HG02840 (cell line): ENCODE data around the gene COL4A2.

Source experiments
- ATAC-seq: cut with Tn5 transposase; IDR thresholded peaks from one replicate; pipeline ENCODE4 v1.9.1; 2021; ENCODE audit warnings: mild to moderate bottlenecking, moderate library complexity, moderate number of reproducible peaks; ENCODE audit not compliant: unreplicated experiment, low FRiP score

Gene COL4A2

GRCh38 chr13:110430391-110431336, 123.6 kb downstream of the COL4A2 start:
- no peak for ATAC-seq

DNA sequence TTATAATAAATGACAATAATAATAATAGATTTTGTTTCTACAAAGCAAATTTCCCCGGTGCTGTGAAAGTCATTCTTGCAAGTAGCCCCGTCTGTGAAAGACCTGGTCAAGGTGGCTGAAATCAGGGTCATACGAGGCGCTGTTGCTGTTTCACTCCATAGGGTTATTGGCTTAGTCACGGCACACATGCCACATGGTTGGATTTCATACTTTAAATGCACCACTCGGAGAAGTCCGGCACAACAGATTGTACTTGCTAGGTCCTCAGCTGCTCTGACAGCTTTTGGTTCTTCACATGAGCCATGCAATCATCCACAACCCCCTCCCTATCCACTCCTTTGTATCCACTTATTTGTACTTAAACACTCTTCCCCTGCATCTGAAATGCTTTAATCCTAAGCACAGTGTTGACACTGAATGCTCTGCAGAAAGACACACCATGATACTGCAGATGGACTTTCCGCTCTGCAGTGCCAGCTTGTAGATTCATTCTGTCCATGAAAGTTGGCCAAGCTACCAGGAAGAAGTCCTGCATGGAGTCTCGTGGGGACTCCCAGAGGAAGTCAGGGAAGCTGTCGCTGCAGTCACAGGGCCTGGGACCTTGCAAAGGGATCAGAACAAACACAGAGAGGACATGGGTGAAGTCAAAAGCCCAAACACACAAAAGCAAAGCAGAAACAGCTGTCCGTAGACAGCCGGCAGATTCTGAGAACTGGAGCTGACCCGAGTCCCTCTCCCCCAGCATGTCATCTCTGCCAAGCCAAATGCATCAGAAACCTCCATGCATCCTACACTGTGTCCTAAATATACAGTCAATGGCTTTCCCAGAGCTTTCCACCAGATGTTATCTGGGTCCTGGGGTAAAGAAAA, 124.6 kb downstream of the COL4A2 start:
- no peak for ATAC-seq

DNA sequence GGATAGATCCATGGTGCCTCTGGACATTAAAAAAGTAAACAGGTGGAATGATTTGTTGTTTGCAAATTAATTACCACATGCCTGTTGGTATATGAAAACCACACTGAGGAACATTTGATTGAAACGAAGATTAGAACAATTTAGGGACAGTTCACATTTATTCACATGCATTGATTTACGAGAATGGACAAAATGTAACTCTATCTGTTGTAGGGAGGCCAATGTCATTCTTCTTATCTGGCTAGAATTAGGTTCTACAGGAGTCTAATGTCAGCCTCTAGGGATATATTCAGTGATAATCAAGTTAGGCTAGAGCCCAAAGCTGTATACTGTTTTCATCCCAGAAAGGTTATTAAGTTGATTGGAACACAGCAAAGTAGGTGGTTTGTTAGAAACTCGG, 125.4 kb downstream of the COL4A2 start:
- ATAC-seq = no peak

GRCh38 chr13:110433014-110433413, 125.9 kb downstream of the COL4A2 start:
- ATAC-seq = no peak

- ATAC-seq = no peak
Measured at GRCh38 chr13:110434629-110435028, 127.5 kb downstream of the COL4A2 start.

DNA sequence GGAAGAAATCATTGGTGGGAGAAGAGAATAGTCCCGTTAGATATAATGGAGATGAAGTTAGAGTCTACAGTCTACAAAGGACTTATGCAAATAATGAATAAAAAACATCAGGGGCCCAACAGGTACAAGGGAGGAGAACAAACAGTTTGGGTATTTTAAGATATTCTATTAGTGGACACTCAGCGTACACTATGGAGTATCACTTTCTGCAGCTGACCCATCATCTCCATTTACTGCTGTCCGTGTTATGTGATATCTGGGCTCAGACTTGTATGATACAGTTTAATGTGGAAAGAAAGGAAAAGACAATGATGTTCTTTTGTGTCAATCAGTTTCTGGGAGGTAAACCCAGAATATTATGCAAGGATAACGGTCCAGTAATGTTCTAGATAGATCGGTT, 128.2 kb downstream of the COL4A2 start:
- ATAC-seq = no peak

GRCh38 chr13:110436276-110436675, 129.2 kb downstream of the COL4A2 start:
- no peak for ATAC-seq

- ATAC-seq = no peak
Measured at GRCh38 chr13:110436786-110437370, 129.8 kb downstream of the COL4A2 start.

DNA sequence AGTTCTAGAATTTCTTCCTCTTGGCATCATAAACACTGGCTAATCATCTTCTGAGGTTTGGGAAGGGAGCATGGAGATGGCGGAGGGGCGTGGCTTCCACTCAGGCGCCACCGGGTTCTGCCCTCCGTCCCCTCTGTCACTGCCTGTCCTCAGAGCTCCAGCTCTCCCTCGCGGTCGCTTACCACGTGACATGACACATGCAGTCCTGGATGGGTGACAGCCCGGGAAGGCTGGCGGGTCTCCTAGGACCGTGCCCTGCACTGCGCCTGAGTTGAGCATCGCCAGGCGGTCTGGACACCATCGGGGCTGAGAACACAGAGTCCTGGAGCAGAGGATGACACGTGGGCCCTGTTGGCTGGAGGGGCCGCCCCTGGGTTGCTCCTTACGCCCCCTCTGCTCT, 131.1 kb downstream of the COL4A2 start:
- no peak for ATAC-seq

DNA sequence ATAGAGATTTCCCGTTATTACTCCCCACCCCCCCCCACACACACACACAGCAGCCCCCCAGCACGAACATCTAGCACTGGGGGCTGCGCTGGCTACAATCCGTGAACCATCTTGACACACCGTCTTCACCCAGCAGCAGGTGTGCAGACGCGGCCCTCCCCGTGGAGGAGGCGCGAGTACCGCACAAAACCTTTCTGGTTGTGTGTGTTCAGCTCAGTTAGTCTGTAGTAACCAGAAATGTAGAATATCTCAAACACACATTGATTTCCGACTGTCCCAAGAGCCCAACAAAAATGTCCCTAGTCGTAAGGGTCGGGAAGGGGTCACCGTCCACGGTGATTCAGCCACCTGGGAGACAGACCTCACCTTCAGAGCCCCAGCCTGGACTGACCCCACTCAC, 131.7 kb downstream of the COL4A2 start:
- ATAC-seq = no peak

- no peak for ATAC-seq
Measured at GRCh38 chr13:110440946-110441731, 134.1 kb downstream of the COL4A2 start.

DNA sequence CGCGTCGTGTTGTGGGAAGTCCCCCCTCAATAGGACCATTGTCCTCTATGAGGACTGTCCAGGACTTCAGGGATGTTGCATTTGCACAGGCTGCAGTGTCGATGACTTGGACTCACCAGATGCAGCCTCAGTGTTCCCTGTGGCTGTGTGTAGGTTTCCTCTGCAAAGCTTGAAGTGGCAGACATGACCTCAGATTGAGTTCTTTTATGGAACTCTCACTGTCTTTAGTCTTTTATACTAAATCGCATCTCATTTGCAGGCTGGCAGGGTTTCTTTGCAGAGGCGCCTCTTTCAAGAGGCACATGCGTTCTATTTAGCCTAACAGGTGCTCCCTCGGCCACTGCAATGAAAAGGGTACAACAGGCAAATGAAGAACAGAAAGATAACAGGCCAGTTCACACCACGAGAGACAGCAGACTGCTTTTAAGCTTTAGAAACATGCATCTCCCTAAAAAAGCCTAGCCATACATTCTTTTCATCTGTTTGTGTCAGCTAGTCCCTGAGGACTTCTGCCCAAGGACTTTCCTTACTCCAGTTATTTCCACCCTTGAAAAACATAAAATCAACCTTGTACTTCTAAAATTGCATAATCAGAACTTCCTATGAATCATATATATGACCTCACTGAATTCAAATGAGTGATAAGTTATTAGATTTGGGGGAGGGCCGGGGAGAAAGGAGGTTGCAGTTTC, 136.0 kb downstream of the COL4A2 start:
- ATAC-seq = no peak

DNA sequence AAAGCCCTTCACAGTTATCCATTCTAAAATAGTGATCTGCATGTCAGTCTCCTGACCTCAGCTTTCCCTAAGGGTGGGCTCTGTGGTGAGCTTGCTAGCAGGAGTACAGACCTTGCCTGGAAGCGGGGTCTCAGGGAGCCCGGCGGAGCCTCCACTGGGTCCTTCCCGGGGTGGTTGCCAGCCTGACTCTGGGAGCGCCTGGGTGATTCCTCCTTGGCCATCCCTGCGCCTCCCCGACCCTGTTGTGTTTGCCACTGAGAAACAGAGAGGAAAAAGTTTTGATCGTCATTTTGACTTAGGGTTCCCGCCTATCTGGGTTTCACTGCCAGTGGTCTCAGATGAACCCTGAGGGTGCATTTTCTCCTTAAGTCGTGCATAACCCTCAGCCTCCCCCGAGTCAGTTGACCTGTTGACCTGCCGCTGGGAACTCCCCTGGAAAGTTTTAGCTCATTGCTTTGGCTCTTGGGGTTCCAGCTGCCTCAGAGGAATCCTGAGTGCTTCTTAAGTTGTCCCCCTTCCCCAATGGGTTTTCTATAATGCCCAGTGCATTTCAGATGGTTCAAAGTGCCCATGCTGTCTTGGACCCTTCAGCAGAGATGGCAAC, 136.6 kb downstream of the COL4A2 start:
- peak; percentile 34 for ATAC-seq

- peak; percentile 40 for ATAC-seq
Measured at GRCh38 chr13:110444226-110444653, 137.2 kb downstream of the COL4A2 start.

GRCh38 chr13:110445183-110445582, 138.1 kb downstream of the COL4A2 start:
- ATAC-seq = no peak

DNA sequence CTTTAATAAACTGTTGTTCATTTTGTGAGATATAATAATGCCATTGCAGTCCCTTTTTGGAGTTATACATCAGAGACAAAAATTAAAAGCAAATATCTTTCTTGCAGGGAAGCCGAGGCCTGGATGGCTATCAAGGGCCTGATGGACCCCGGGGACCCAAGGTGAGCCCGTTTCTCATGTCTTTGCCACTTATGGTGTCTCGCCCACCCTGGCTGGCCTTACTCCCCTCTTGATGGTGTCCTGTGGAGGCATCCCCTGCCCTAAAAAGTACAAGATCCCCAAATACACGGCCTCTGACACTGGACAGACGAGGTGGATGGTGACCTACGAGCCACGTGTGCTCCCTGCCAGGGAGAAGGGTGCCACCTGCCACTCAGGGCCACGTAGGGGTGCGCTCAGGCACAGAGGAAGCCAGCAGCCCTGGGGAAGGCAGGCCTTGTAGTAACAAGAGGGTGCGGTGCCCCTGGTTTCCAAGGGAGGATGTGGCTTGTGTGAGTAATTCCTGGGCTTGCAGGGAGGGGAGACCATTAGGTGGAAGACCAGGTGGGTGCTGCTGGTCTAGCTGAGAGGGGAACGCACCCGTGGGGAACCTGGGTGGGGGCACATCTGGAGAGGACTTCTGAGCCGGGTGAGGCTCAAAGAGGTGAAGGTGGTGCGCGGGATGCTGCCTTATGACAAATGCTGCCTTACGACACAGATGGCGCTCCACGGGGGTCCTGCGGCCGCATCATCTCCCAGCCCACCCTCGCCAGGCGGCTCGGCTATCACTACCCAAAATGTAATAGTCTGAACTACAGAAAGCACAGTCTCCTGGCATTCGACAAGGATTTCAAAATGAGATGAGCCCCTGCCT, 138.9 kb downstream of the COL4A2 start:
- ATAC-seq = no peak

- ATAC-seq = no peak
Measured at GRCh38 chr13:110446575-110446890, 139.4 kb downstream of the COL4A2 start.

DNA sequence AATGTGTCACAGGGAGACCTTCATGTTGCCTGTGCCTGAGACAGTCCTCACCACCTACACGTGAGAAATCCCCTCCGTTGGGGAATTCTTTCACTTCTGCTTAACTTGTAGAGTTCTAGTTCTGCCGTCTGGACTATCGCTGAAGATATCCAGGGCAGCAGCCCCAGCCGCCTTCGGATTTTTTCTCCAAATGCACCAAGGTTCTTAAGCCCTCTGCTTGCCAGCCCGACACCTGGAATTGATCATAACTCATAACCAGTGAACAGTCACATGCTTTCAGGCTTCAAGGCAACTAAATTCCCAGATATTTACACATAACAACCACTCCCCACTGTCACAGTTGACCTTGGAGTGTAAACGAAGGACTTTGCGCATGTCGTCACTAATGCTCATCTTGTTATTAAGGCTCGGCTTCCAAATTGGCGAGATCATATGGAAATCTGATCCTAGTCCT, 140.0 kb downstream of the COL4A2 start:
- no peak for ATAC-seq
